ENCODE results near the gene PPL. TPM values are rescaled to one million over a fixed set of nuclear protein-coding genes. Genes with fewer than 3 reads are reported as not detected.
A peak's percentile ranks its signal among the peaks of the same experiment; 100 is the strongest.

The PPL gene
- total and polyA plus RNA-seq, 3 donors from 2014 or later, result 5.4 to 6.8 (median 6.1) TPM

DNA sequence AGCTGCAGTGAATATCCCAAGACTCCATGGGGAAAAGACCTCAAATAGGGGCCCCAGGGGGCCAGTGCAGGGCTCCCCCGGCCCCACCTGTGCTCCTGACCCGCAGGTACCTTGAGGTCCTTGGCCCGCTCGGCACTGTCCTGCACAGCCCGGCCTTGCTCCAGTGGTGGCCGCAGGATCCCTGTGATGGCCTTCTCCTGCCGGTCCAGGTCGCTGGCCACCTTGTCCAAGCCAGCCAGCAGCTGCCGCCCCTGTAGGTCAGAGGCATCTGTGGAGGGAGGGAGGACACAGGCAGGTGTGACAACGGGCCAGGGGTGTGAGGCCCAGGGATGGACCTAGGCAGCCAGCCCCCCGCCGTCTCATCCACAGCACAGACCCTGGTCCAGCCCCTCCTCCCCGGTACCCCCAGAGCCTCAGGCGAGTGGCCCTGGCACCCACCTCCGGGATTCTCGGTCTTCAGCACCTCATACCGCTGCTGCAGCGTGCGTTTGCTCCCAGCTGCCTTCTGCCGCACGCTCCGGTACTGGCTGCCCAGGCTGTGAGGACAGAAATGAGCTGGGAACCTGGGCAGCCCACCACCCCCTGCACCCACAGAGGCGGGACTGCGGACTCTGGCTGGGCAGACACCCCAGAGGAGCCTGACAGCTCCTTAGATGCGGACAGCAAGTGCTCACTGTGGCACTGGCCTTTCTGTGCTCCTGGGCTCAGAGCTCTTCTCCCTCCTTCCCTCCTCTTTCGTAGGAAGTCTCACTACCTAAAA lies 43.7 kb downstream of the PPL start:
- DNase-seq, result no peak
- Histone ChIP-seq H3K36me3 (ENCODE audit: low read depth, missing control alignments) (no peaks in the 10 kb centered on the region), H3K9me3 (no peaks in the 10 kb centered on the region), H3K27ac (no peak overlapping the region), H3K4me3 (no peak overlapping the region), H3K27me3 (no peaks in the 10 kb centered on the region), H3K4me1 (no peaks in the 10 kb centered on the region)
- intact Hi-C loops (cut with DNase I; ENCODE audit: low total_unique reads), result no loop called here
- 83 to 89% methylated on average over 10 to 22 of the region's 26 CpGs for WGBS, 2 donors
- TF ChIP-seq POLR2A (IDR thresholded peaks at IDR 0.05), result no peak
- TF ChIP-seq, protein P1, sequence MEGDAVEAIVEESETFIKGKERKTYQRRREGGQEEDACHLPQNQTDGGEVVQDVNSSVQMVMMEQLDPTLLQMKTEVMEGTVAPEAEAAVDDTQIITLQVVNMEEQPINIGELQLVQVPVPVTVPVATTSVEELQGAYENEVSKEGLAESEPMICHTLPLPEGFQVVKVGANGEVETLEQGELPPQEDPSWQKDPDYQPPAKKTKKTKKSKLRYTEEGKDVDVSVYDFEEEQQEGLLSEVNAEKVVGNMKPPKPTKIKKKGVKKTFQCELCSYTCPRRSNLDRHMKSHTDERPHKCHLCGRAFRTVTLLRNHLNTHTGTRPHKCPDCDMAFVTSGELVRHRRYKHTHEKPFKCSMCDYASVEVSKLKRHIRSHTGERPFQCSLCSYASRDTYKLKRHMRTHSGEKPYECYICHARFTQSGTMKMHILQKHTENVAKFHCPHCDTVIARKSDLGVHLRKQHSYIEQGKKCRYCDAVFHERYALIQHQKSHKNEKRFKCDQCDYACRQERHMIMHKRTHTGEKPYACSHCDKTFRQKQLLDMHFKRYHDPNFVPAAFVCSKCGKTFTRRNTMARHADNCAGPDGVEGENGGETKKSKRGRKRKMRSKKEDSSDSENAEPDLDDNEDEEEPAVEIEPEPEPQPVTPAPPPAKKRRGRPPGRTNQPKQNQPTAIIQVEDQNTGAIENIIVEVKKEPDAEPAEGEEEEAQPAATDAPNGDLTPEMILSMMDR (IDR thresholded peaks at IDR 0.05), result no peak

DNA sequence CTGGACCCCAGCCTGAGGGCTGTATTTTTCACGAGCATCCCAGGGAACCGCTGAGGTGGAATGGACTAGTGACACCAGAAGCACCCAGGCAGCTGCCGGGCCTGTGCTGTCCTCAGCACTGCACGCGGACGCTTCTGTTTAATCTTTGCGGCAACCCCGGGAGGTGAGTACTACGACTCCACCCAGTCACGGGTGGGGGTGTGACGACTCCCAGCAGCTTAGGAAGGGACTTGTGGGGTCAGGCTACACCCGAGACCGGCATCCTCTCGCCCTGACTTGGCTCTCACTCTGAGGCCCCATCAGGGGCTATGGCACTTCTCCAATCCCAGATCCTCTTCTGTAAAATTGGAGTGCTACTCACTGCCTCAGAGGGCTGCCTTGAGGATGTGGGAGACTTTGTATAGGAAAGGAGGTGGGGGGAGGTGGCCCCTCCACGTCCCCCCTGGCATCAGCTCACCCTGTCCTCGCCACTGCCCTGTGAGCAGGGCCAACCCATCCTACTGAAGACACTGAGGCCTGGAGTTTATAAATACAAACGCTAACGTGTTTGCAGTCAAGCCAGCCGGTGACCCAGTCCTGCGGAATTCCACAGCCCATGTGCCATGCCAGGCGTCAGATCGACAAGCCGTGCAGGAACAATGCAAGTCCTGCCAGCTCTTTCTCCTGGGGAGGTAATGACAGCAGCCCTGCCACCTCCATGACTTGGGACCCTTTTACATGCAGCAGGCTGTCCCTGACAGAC lies 44.4 kb downstream of the PPL start:
- Histone ChIP-seq H3K4me1 (no peaks in the 10 kb centered on the region), H3K9me3 (no peaks in the 10 kb centered on the region), H3K4me3 (no peak overlapping the region), H3K27me3 (no peaks in the 10 kb centered on the region), H3K36me3 (ENCODE audit: low read depth, missing control alignments) (no peaks in the 10 kb centered on the region), H3K27ac (no peak overlapping the region)
- peak; percentile 57 for DNase-seq
- WGBS, 2 donors, result 37 to 48% methylated on average over 8 to 23 of the region's 23 CpGs
- TF ChIP-seq, protein P1 (IDR thresholded peaks at IDR 0.05), result no peak
- TF ChIP-seq POLR2A (IDR thresholded peaks at IDR 0.05), result no peak
- intact Hi-C loops (cut with DNase I; ENCODE audit: low total_unique reads), result no loop called here

DNA sequence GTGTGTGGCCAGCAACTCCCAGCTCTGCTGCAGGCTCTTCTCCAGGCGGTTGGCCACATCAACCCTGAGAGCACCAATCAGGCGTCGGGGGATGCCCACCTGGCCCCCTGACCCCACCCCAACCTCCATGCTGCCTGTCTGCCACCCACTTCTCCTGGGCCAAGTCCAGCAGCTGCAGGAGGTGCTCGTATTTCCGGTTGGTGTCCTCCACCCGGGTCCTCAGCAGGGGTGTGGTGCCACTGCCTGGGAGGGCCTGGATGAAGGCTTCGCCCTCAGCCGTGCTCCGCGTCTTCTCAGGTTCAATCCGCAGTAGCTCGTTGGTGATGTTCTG lies 45.1 kb downstream of the PPL start:
- 71 to 76% methylated on average over 6 to 12 of the region's 12 CpGs for WGBS, 2 donors

DNA sequence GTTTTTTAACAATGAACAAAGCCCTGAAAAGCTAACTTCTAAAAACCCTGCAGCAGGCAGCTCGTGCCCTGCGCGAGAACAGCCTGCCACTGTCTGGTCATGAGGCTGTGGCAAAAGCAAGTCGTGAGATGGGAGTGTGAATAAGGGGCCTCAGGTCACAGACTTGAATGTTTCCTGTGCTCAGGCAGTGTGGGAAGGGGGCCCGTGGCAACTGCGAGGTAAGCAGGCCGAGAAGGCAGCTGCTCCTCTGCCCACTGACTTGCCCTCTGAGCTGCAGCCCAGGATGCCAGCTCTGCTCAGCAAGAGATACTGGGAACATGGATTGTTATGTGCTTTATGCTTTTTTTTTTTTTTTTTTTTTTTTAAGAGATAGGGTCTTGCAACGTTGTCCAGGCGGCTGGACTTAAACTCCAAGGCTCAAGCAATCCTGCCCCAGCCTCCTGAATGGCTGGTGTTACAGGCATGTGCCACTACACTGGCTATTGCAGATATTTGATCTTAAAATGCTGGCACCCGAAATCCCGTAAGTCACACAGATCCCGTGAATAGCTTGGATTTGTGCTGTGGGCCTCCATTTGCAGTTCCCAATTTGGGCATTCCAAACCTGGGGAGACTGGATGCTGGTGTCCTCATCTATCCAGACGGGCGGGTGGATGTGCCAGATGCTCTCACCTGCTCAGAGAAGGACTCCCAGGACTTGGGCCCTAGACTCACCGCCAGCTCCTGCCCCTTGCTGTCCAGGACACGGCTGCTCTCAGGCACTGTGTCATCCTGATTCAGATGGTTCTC lies 45.7 kb downstream of the PPL start:
- H3K36me3 ChIP-seq (ENCODE audit: low read depth, missing control alignments), result no peaks in the 10 kb centered on the region
- H3K4me3 ChIP-seq, result no peak overlapping the region
- no peak for TF ChIP-seq POLR2A (IDR thresholded peaks at IDR 0.05)
- TF ChIP-seq, protein P1 (IDR thresholded peaks at IDR 0.05), result no peak
- H3K9me3 ChIP-seq, result no peaks in the 10 kb centered on the region
- DNase-seq, result no peak
- no peak overlapping the region for H3K27ac ChIP-seq
- intact Hi-C loops (cut with DNase I; ENCODE audit: low total_unique reads), result no loop called here
- 86 to 94% methylated on average over 12 to 16 of the region's 16 CpGs for WGBS, 2 donors
- H3K4me1 ChIP-seq, result no peaks in the 10 kb centered on the region
- no peaks in the 10 kb centered on the region for H3K27me3 ChIP-seq

More for the DNA sequence above, 45.1 kb downstream of the PPL start:
- TF ChIP-seq, protein P1 (IDR thresholded peaks at IDR 0.05), result no peak
- no peak for TF ChIP-seq POLR2A (IDR thresholded peaks at IDR 0.05)
- H3K27me3 ChIP-seq, result no peaks in the 10 kb centered on the region
- no peak overlapping the region for H3K27ac ChIP-seq
- no peak for DNase-seq
- no peaks in the 10 kb centered on the region for H3K36me3 ChIP-seq (ENCODE audit: low read depth, missing control alignments)
- intact Hi-C loops (cut with DNase I; ENCODE audit: low total_unique reads), result no loop called here
- H3K4me1 ChIP-seq, result no peaks in the 10 kb centered on the region
- H3K4me3 ChIP-seq, result no peak overlapping the region
- no peaks in the 10 kb centered on the region for H3K9me3 ChIP-seq

Measured in testis (tissue), 3 donors.